HG02970 (cell line): ENCODE results near the gene PDCD1.
"Not testable (repeated sequence)": the region's sequence is repeated elsewhere in the genome, so short reads cannot be mapped to it uniquely, and the experiment has no call there.

ENCODE experiments used
- ATAC-seq: cut with Tn5 transposase; IDR thresholded peaks from one replicate; pipeline ENCODE4 v1.9.1; 2021; ENCODE audit warnings: mild to moderate bottlenecking, moderate library complexity, moderate number of reproducible peaks; ENCODE audit not compliant: unreplicated experiment, low FRiP score

The PDCD1 gene

GRCh38 chr2:241841181-241842066, 17.3 kb downstream of the PDCD1 start:
- ATAC-seq: no peak

- no peak for ATAC-seq
These were observed 21.3 kb downstream of the PDCD1 start for GRCh38 chr2:241837197-241837965.

GRCh38 chr2:241836292-241836691, 22.4 kb downstream of the PDCD1 start:
- ATAC-seq: no peak

- no peak for ATAC-seq
These were observed 23.1 kb downstream of the PDCD1 start for GRCh38 chr2:241835611-241836010.

GRCh38 chr2:241834527-241835210, 24.0 kb downstream of the PDCD1 start:
- ATAC-seq: no peak

- ATAC-seq: not testable (repeated sequence)
These were observed 24.8 kb downstream of the PDCD1 start for GRCh38 chr2:241833756-241834526.

- no peak for ATAC-seq
These were observed 25.5 kb downstream of the PDCD1 start for GRCh38 chr2:241833101-241833663.

GRCh38 chr2:241827394-241827793, 31.3 kb downstream of the PDCD1 start:
- no peak for ATAC-seq

- not testable (repeated sequence) for ATAC-seq
These were observed 34.9 kb downstream of the PDCD1 start for GRCh38 chr2:241823531-241824437.

- ATAC-seq: no peak
These were observed 36.5 kb downstream of the PDCD1 start for GRCh38 chr2:241822264-241822623.

- ATAC-seq: no peak
These were observed 37.0 kb downstream of the PDCD1 start for GRCh38 chr2:241821460-241822263.

GRCh38 chr2:241820625-241821384, 37.9 kb downstream of the PDCD1 start:
- ATAC-seq: no peak

GRCh38 chr2:241819947-241820624, 38.6 kb downstream of the PDCD1 start:
- not testable (repeated sequence) for ATAC-seq

- ATAC-seq: no peak
These were observed 39.8 kb downstream of the PDCD1 start for GRCh38 chr2:241818943-241819270.

- no peak for ATAC-seq
These were observed 40.3 kb downstream of the PDCD1 start for GRCh38 chr2:241818229-241818942.

- ATAC-seq: not testable (repeated sequence)
These were observed 40.9 kb downstream of the PDCD1 start for GRCh38 chr2:241817821-241818215.
